Urinary bladder (tissue), 4 donors: ENCODE measurements around the gene IL23R. TPM values are rescaled to one million over a fixed set of nuclear protein-coding genes. Genes with fewer than 3 reads are reported as not detected.
A peak's percentile ranks its signal among the peaks of the same experiment; 100 is the strongest.

ENCODE experiments used
- DNase-seq: peaks from one replicate; pipeline ENCODE4 v3.0.0-alpha.2; 2015; ENCODE audit errors: extremely low spot score
- H3K27ac ChIP-seq: one replicate; pipeline ENCODE4 v1.5.1; 2013; ENCODE audit warnings: low read depth, mild to moderate bottlenecking, moderate library complexity
- H3K36me3 ChIP-seq: one replicate; pipeline ENCODE4 v1.6.1; 2013; ENCODE audit warnings: mild to moderate bottlenecking, moderate library complexity; ENCODE audit not compliant: insufficient read depth
- H3K4me1 ChIP-seq: one replicate; pipeline ENCODE4 v1.6.1; 2013; ENCODE audit warnings: mild to moderate bottlenecking, moderate library complexity; ENCODE audit not compliant: insufficient read depth
- H3K4me3 ChIP-seq: one replicate; pipeline ENCODE4 v1.5.1; 2013; ENCODE audit warnings: low read depth, low read length
- WGBS: extraction: QIAGEN DNeasy Blood & Tissue Kit; methylation state at CpG from one replicate; pipeline ENCODE4 v1.1.7; 2013; 5-methylcytosine and 5-hydroxymethylcytosine counted together
- polyA plus RNA-seq: library from polyadenylated mRNA; stranded (reverse); fragments of 200-250 nt; gene quantifications from one replicate; pipeline ENCODE4 v1.2.3, GENCODE V29; 2013
- total RNA-seq: library from RNA; depleted of rRNA; stranded (reverse); fragments of >200 nt; gene quantifications from one replicate; pipeline ENCODE4 v1.2.3, GENCODE V29; 2014
- donor health status: healthy with polysubstance abuse.
- donor health status: healthy.

The IL23R gene, protein sequence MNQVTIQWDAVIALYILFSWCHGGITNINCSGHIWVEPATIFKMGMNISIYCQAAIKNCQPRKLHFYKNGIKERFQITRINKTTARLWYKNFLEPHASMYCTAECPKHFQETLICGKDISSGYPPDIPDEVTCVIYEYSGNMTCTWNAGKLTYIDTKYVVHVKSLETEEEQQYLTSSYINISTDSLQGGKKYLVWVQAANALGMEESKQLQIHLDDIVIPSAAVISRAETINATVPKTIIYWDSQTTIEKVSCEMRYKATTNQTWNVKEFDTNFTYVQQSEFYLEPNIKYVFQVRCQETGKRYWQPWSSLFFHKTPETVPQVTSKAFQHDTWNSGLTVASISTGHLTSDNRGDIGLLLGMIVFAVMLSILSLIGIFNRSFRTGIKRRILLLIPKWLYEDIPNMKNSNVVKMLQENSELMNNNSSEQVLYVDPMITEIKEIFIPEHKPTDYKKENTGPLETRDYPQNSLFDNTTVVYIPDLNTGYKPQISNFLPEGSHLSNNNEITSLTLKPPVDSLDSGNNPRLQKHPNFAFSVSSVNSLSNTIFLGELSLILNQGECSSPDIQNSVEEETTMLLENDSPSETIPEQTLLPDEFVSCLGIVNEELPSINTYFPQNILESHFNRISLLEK
- total RNA-seq (0.48 TPM), polyA plus RNA-seq (not detected)

DNA sequence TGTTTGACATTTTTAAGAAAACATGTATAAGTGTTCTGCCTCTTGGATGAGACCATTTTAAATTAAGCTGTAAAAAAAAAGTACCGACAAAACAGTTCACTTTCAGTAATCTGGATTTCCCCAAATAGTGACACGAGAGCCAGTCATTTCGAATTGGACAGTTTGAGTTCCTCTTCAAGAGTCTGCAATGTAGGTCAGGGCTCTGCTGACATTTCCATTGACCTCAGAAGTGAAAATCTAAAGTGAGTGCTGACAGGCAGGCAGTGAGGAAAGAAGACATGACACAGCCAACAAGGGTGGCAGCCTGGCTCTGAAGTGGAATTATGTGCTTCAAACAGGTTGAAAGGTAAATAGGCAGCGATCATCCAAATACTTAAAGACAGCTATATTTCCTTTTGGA is at the start of gene IL23R:
Gene IL23R (plus strand): TSS at position 259 of the 400 bp plus-strand sequence. CDS start 1,667 bp downstream, outside the sequence.
- no peak for DNase-seq
- no peaks in the 10 kb centered on the region for H3K36me3 ChIP-seq
- WGBS: 79% methylated on average over 4 of the region's 4 CpGs

DNA sequence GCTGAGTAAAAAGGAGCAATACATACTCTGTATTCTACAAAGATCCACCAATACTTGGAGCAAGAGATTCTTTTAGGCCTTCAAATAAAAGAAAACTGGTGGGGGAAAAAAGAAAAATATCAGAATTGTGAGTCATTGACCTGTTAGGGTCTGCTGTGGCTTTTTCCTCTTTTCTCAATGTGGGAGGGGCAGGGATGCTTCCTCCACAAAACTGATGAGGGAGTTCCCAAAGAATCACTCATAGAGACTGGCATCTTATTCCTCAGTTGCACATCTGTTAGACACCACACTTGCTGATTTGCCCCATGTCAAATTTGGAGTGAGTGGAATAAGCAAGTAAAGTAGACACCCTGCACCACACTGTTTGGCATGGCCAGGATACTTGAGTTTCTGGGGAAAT is 48.1 kb upstream of the IL23R start:
- no peak for DNase-seq
- H3K27ac ChIP-seq: no peak overlapping the region
- no peaks in the 10 kb centered on the region for H3K4me1 ChIP-seq
- no peaks in the 10 kb centered on the region for H3K36me3 ChIP-seq
- H3K4me3 ChIP-seq: no peak overlapping the region

More for the DNA sequence above, at the start of gene IL23R:
- Histone ChIP-seq H3K27ac (no peak within 1 kb of the TSS), H3K4me3 (no peak within 1 kb of the TSS), H3K4me1 (no peaks in the 10 kb centered on the region)

DNA sequence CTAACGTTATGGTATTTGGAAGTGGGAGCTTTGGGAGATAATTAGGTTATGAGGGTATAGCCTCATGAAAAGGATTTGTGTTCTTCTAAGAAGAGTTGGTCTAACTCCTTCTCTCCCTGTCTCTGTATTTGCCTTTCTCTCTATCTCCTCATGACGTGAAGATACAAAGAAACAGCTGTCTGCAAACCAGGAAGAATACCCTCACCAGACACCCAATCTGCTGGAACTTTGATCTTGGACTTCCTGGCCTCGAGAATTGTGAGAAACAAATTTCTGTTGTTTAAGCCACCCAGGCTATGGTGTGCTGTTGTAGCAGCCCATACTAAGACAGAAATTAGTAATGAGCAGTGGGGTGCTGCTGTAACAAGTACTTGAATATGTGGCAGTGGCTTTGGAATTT is 47.6 kb upstream of the IL23R start:
- WGBS: 25% methylated on average over 3 of the region's 3 CpGs
- H3K27ac ChIP-seq: no peak overlapping the region
- H3K4me3 ChIP-seq: no peak overlapping the region
- H3K4me1 ChIP-seq: no peaks in the 10 kb centered on the region
- no peak for DNase-seq
- H3K36me3 ChIP-seq: no peaks in the 10 kb centered on the region

DNA sequence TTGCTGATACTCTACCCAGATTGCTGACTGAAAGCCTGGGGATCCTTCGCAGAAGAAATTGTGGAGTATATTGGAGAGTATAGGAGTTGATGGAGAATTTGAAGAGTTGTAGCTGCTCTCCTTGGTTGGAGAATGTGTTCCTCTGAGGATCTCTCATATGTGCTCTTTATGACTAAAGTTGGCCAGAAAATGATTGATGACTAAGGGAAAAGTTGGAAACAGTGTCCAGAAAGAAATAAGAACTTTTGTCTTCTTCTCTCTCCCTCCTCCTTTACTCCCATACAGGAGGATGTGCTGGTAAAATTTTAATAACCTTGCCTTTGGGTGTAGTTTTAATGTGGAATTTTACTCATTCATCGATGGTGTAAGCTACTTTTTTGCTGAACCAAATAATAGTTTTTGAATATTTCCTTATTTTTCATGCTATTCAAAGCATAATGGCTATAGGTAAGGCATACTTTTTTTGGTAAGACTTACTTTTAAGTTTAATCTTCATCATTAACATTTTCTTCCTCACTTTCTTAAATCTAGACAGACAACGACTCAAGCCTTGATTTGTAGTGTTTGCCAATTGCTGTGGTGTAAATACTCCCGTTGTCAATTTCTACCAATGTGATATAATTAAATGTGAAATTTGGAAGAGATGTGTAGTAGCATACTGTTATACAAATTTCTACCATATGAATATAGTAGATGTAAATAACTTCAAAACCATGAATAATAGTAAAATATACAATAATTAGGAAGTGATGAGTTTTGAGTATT is 45.2 kb upstream of the IL23R start:
- no peaks in the 10 kb centered on the region for H3K36me3 ChIP-seq
- WGBS: 93% methylated on average over 4 of the region's 4 CpGs
- DNase-seq: no peak
- H3K4me3 ChIP-seq: no peak overlapping the region
- H3K4me1 ChIP-seq: peaks cover 1% of the 10 kb centered on the region
- H3K27ac ChIP-seq: no peak overlapping the region

DNA sequence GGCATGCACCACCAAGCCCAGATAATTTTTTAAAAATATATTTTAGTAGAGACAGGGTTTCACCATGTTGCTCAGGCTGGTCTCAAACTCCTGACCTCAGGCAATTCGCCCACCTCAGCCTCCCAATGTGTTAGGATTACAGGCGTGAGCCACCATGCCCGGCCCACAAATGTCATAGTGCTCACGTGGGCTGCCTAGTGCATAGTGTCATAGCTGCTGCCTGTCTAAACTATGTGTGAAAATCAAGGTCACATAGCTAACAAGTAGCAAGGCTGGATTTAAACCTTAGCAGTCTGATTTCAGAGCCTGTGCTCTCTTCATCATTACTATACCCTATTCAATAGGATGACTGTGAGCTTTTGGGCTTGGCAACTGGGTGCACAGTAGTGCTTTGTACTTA is 41.8 kb upstream of the IL23R start:
- Histone ChIP-seq H3K4me1 (peaks cover 1% of the 10 kb centered on the region), H3K27ac (no peak overlapping the region), H3K4me3 (no peak overlapping the region), H3K36me3 (no peaks in the 10 kb centered on the region)
- DNase-seq: no peak
- WGBS: 88% methylated on average over 4 of the region's 4 CpGs

DNA sequence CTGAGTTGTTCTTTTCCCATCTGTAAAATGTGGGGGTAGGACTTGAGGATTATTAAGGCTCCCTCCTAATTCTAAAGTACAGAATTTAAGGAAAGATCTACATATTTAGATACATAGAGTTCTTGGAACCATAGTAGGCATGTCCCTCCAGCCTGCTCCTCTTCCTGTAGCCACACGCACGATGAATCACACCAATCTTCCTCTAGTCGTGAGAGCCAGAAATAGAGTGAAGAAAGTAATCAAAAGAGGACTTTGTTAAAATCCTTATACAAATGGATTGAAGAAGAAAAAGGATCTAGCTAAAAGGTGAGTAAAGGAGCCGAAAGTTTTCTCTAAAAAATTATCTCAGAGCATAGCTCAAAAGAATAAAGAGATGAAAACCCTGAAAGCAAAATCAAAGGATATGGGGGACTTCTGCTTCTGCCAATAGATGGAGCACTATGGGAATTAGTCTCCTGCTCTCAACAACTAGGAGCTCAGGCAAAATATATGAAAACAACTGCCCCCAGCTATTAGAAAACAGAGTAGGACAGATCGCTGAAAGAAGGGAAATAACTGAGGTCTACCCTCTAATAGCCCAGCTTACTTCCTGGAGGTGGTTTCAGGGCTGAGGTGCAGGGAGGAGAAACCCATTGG is 40.0 kb upstream of the IL23R start:
- Histone ChIP-seq H3K36me3 (no peaks in the 10 kb centered on the region), H3K4me3 (no peak overlapping the region), H3K27ac (no peak overlapping the region), H3K4me1 (peaks cover 1% of the 10 kb centered on the region)
- no peak for DNase-seq
- WGBS: 71% methylated on average over 5 of the region's 5 CpGs

DNA sequence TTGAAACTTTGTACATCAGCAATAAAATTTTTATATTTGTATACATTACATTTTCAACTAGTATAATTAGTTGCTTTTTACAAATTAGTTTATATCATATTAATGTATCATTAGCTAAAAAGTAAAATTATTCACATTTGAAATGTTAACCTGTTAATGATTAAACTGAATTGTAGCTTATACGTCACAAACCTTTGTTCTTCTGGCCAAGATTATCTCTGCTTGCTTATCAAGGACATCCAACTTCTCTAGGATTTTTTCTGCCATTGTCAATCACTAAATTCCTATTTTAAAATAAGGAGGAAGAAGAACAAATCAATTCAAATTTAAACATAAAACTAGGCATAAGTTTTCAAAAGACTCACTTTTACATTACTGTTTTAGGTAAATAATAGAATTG is 39.3 kb upstream of the IL23R start:
- H3K27ac ChIP-seq: no peak overlapping the region
- H3K36me3 ChIP-seq: no peaks in the 10 kb centered on the region
- no peak for DNase-seq
- 77% methylated on average over 1 of the region's 1 CpG for WGBS
- H3K4me3 ChIP-seq: no peak overlapping the region
- peaks cover 1% of the 10 kb centered on the region for H3K4me1 ChIP-seq

DNA sequence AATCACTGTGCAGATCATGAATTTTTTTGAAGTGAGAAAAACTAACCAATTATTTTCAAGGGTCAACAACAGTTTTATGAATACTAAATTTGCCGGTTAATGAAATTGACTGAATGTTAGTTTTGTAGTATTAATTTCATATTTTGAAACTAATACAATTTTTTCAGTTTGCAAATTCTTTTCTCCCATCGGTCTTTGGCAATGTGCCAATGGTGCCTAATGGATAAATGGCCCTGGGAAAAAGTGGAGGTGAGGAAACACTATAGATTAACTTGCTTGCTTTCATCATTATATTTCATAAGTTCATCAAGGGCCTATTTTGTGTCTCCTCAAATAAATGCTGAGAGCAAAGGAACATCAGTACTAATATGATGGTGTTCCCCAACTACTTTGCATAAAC is 35.6 kb upstream of the IL23R start:
- H3K4me3 ChIP-seq: no peak overlapping the region
- H3K36me3 ChIP-seq: no peaks in the 10 kb centered on the region
- no peak overlapping the region for H3K27ac ChIP-seq
- 52% methylated on average over 2 of the region's 2 CpGs for WGBS
- H3K4me1 ChIP-seq: peaks cover 1% of the 10 kb centered on the region
- DNase-seq: no peak

DNA sequence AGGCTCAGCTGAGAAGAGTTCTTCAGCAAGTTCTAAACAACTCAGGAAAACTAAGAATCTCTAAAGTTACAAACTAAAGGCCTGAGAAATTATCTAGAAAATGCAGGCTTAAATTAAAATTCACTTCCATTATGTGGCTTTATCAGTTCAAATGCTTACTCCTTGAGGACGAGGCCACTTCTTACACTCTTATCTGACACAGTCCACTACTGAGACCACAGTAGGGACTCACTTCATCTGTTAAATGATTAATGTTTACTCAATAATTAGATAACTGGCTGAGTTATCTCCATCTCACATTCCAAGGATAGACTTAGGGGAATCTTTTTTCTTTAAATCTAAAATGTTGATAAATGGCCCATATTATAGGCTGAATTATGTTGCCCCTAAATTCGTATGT is 33.1 kb upstream of the IL23R start:
- WGBS: 91% methylated on average over 2 of the region's 2 CpGs
- Histone ChIP-seq H3K4me3 (no peak overlapping the region), H3K36me3 (no peaks in the 10 kb centered on the region), H3K27ac (no peak overlapping the region), H3K4me1 (no peaks in the 10 kb centered on the region)
- DNase-seq: no peak

DNA sequence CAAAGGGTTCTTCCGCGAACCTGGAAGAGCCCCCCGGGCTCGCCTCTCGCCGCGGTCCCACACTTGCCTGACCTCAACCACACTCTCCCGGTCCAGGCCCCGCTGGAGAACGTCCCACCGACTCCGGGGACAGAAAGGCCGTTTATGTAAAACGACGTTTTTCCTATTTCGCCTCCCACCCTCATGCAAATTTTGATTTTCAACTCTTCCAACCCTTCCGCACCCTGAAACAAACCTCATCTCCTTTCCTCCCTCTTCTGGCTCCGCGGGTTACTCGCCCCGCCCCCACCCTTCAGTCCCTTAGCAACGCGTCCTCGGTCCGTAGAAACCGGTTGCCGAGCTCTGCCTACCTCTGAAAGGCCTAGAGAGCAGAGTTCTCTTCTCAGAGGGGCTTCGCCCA is 31.6 kb upstream of the IL23R start, which contains the start of gene C1orf141:
Gene C1orf141 (minus strand): TSS at position 276 of the 400 bp plus-strand sequence. CDS start 7,730 bp downstream, outside the sequence.
- Histone ChIP-seq H3K4me1 (no peaks in the 10 kb centered on the region), H3K27ac (no peak within 1 kb of the TSS), H3K36me3 (no peaks in the 10 kb centered on the region), H3K4me3 (no peak within 1 kb of the TSS)
- 21% methylated on average over 28 of the region's 28 CpGs for WGBS
- DNase-seq: peak; percentile 31

DNA sequence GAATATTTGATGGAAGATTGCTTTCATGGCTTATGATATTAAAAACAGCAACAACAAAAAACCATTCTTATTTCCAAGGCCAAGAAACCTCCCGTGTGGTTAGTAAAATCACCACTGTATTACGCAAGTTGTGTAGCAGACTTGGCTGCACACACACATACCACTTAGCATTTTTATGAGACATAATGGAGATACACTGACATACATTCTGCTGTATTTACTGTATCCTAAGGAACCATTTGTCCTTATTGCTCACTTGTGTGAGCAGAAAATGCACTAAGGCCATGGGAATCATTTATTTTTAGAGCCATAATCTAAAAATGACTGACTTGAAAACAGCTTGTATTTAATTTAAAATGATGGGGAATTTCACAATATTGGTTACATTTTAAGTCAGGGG is 30.9 kb upstream of the IL23R start:
- 31% methylated on average over 2 of the region's 2 CpGs for WGBS
- H3K4me1 ChIP-seq: no peaks in the 10 kb centered on the region
- no peak overlapping the region for H3K27ac ChIP-seq
- H3K4me3 ChIP-seq: no peak overlapping the region
- no peaks in the 10 kb centered on the region for H3K36me3 ChIP-seq
- peak; percentile 58 for DNase-seq

DNA sequence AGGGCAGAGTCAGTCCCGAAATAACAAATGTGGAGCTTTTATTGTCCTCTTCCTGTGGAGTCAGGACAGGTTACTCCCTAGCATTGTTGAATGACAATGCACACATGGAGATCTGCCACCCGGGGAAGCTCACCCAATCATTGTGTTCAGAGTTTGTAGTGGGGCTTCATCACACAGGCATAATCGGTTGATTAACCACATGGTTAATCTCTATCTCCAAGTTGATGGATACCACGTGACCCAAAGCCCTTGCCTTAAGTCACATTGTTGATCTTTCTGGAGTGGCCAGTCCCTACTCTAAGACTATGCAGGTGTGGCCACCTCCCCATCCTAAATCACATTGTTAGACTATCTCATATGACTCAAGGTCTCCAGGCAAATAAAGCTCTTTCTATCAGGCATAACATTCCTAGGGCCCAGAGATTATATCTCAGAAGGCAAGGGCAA is 28.9 kb upstream of the IL23R start:
- WGBS: 65% methylated on average over 4 of the region's 4 CpGs
- Histone ChIP-seq H3K27ac (no peak overlapping the region), H3K4me3 (no peak overlapping the region), H3K36me3 (no peaks in the 10 kb centered on the region), H3K4me1 (no peaks in the 10 kb centered on the region)
- DNase-seq: no peak

DNA sequence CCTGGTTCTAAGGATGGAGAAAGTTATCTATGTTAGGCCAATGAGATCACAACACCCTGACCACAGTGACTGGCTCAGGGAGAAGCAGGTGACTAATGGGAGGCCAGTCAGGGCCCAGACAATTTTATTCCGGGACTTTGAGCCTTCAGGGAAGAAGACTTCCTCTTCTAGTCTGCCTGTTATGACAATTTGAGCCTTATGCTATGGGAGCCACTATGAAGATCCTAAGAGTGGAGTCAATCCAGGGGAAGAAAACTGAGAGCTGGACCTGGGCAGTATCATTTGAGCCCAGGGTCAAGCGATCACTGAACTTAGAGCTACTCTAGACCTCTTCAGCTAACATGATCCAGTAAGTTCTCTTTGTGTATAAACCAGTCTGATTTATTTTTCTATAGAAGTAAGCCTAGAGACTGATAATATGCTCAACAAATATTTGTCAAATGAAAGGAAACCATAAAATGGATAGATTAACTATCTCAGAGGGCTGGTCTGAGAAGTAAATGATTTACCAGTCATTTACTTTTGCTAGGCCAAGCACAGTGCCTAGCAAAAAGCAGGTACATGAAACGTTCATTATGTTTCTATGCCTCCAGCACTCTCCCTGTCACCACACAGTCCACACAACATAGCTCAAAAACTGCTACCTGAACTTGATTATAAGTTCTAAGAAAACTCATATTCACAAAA is 27.3 kb upstream of the IL23R start:
- WGBS: 78% methylated on average over 3 of the region's 3 CpGs
- H3K36me3 ChIP-seq: no peaks in the 10 kb centered on the region

More for the DNA sequence above, 27.3 kb upstream of the IL23R start:
- Histone ChIP-seq H3K4me1 (no peaks in the 10 kb centered on the region), H3K4me3 (no peak overlapping the region), H3K27ac (no peak overlapping the region)
- no peak for DNase-seq
